GM19043 (cell line): ENCODE data around the gene CCDC186.

Source experiments
- ATAC-seq: cut with Tn5 transposase; IDR thresholded peaks from one replicate; pipeline ENCODE4 v1.9.1; 2021; ENCODE audit warnings: low read depth; ENCODE audit not compliant: unreplicated experiment

Gene CCDC186

DNA sequence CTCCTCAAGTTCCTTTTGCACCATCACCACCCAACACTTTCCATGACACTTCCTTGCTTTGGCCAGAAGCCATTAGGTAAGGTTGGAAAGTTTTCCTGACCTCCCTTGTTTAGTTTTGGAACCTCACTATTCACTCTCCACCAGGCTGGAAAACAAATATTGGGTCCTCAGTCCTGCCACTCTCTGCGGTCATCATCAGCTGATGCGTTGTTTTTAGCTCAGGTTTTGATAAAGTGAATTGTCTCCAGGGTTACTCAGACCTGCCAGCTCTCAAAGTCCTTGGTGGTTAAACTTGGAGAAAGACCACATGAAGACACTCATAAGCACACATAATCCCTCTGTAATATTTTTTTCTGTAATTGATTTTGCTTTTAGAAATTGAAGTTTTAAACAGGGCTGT is 55.5 kb downstream of the CCDC186 start:
- ATAC-seq, result no peak

DNA sequence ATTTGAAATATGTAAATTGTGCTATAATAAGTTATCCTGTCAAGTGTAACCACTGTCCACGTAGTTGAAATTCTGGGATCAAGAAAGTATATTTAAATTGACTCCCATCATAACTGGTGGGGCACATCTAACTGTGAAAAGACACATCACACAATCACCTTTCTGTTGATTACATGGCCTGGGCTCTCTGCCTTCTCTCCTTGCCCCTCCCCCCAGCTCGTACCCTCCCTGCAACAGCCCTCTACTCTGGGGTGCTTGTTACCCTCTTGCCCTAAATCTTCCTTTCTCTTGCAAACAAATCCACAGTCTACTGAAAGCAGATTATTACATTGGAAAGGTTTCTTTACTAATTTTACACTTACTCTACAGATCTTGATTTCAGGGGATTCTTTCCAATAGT is 56.3 kb downstream of the CCDC186 start:
- ATAC-seq, result no peak

GRCh38 chr10:114115661-114116445 is 58.1 kb downstream of the CCDC186 start:
- ATAC-seq, result no peak

DNA sequence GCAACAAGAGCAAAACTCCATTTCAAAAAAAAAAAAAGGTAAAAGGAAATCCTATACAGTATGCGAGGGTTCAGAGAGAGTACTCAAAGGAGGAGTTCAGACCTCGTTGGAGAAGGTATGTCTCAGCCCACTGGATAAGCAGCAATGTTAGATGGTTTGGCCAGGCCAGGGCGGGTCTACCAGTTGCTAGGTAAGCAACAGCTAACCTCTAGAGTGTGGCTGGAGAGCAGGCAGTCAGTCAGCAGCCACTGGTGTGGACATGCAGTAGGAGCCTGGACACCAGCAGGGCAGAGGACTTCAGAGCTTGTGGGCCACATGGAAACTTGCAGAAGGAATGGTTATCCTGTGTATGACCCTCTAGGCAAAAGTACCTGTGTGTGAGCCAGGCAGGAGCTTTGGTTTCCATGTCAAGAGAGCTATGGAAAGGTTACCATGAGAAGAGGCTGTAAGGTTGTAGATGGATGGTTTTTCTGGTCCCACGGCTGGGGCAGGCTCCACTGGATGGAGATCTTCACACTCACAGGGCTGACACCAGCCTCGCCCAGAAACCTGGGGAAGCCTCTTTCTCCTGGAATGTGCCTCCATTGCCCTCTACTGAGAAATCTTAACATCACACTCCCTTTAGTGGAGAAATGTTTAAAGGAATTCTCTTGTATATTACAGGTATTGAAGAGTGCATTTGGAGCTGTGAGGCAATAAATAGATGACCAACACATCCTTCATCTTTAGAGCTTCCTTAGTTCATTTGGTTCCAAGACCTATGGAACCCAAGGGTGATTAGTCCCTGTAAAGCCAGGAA is 63.6 kb downstream of the CCDC186 start:
- no peak for ATAC-seq

DNA sequence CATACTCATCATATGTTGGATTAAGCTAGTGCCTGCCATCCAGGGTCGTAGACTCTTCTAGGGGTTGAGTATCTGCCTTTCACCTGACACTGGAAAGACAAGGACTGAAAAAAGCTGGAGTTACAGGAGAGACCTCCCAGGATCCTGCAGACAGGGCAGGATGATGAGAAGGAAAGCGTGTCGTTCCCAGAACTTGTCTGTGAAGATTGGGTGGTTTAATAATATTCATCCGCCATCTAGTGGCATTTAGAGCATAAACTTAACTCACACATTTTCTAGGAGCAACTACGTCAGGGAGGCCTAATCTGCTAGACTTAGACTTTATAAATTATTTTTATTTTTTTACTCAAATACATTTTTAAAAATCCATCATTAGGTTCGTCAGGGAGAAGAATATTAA is 70.7 kb downstream of the CCDC186 start:
- ATAC-seq, result no peak

DNA sequence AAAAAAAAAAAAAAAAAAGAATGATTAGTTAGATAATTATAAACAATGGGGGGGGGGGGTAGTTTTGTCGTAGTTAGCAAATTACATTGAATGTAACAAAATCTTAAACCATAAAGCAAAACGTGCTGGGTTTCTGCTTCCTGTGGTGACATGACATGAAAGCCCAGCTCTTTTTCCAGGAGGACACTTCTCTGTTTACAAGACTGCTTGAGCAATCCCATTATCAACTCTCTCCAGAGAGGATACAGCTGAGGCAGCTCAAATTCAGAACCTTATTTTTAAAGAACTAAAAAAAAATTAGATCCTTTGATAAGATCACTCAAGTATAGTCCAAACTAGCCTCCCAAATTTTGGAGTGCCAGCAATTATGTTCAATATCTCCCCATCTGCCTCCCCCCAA is 71.7 kb downstream of the CCDC186 start:
- no peak for ATAC-seq

GRCh38 chr10:114100848-114101741 is 72.9 kb downstream of the CCDC186 start:
- no peak for ATAC-seq

DNA sequence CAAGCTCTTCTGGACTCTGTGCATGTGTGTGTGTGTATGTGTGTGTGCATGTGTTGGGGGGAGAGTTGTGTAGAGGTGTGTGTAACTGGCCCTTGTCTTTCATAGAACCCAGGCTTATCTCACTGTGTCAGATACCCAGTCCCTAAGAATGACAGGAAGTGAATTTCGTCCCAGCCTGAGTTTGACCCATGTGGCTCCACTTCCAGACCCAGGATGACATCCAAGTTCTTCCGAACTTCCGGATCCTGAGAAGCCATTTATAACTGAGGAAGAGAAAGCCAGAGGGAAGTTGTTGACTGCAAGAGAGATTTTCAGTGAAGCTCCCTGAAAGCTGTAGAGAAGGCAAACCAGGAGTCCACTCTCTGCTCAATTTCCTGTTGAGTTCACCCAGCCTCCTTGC is 77.1 kb downstream of the CCDC186 start:
- ATAC-seq, result no peak

DNA sequence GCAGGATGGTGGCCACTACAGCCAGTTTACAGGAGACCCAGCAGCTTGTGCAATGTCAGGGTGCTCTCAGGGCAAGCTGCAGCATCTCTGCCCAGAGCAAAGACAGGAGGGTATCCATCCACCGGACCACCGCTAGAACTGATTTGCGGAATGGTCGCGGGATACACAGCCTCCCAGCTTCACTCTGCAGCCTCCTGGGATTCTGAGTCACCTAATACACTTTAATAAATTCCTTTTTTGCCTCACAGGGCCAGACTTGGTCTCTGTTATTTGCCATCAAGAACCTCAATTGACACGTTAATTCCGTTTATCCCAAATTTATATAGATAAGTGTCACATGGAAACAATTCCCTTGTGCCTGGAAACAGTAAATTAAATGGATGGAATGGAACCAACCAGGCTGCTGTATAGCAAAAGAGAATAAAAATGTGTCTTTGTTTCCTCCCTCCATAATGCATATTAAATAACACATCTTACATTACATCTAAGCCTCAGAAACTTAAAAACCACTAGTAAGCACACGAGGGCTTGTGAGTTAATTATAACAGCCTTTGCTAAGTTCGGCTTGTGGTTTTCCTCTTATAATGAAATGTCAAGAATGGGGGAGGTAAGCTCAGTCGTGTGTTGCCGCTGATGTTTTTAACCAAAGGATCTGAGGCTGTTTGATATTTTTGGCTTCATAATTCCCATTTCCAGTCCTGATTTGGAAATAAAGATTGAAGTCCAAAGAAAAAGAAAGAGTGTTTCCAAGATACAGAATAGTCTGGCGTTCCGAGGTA is 78.3 kb downstream of the CCDC186 start:
- peak; percentile 44 for ATAC-seq

DNA sequence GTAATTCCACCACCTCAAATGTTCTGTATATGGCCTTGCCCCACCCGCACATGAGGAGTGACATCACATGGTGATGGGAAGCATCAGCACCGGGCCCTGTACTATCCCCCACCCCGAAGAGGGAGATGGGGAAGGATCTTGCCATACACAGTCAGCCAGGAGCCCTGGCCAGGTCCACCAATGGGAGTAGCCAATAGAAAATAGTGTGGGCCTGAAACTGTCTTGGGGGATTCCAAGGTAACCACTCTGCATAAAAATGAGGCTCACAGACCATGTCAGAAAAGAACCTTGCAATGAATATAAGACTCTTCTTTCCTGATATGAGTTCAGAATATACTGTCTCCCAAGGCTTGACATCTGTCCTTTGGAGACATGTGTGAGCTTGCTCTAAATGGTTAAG is 79.2 kb downstream of the CCDC186 start:
- ATAC-seq, result no peak

DNA sequence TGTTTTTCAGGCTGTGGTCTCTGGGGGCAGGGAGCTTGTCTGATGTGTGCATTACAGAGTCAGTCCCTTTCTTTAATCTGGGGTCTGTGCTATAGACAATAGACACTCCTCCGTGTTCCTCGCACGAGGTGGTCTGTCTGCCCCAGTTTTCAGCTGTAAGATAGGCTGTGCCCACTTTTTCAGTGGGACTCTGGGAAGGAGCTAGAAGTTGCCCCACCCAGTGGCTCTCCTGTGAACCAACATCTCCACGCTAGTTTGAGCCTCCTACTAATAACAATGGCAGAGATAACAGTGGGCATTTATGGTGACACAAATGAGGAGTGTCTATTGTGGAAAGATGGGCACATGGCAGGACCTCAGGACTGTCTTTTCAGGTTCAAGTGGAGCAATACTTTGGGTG is 86.3 kb downstream of the CCDC186 start:
- no peak for ATAC-seq

DNA sequence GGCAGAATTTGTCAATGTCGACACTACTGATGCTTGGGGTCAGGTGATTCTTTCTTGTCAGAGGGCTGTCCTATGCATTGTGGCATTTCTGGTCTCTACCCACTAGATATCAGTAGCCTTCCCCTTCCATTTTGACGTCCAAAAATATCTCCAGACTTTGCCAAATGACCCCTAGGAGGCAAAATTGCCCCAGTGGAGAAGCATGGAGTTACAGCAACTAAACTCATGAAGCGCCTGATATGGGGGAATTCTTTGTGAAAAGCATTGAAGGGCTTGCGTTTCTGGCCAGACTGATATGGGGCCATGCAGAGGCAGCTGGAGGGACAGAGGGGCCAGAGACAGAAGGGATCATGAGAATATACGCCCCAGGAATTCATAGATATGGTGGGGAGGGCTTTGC is 86.7 kb downstream of the CCDC186 start:
- ATAC-seq, result no peak

DNA sequence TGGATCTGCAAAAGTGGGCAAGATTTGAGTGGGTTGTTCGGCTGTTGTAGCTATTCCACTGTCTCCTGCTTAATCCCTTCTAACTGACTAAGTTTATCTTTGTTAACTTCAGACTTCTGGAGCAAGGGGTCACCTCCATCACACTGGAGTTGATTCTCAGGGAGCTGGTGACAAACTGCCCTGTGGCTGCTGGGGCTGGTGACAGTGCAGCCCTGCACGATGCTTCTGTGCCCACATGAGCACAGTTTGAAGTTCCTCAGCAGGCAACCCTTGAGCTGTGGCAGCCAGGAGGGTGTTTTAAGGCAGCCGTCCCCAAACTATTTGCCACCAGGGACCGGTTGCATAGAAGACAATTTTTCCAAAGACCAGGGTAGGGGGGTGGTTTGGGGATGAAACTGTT is 89.8 kb downstream of the CCDC186 start:
- ATAC-seq, result no peak

- ATAC-seq, result no peak
Observed at GRCh38 chr10:114083040-114083439, 91.0 kb downstream of the CCDC186 start.

- ATAC-seq, result no peak
Observed at GRCh38 chr10:114081911-114082583, 92.0 kb downstream of the CCDC186 start.

- no peak for ATAC-seq
Observed at GRCh38 chr10:114079421-114079820, 94.6 kb downstream of the CCDC186 start.

DNA sequence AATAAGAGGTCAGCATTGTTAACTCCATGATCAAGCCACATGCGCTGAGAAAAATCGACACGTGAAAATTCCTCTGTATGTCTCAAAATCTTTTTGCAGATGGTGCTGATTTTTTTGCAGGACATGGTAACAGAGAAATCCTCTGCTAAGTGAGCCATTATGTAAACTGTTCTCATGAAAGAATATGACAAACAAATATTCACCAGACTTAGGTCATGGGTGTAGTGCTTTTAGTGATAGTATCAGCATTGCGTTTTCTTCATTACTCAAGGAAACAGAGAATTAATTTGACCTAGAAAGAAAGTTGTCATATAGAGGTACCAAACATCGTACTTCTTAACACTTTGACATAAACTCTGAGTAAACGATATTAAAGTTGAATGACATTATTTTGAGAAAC is 95.7 kb downstream of the CCDC186 start:
- ATAC-seq, result no peak

DNA sequence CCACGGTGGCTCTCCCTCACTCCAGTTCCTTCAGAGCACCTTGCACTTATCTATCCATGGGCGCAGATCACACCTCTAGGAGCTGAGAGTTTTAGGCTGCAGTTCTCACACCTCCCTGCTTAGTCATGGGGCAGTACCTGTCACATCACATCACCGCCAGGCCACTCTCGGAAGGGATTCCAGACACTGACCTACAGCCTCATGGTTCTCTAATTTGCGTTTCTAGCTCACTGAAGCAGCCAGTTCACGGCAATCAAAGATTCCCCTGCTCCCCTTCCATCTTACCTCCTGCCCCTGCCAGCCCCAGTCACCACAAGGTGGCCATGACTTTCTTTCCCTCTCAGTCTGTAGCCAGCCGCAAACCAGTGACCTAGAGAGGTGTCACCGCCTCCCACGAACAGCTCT is 96.2 kb downstream of the CCDC186 start:
- no peak for ATAC-seq

DNA sequence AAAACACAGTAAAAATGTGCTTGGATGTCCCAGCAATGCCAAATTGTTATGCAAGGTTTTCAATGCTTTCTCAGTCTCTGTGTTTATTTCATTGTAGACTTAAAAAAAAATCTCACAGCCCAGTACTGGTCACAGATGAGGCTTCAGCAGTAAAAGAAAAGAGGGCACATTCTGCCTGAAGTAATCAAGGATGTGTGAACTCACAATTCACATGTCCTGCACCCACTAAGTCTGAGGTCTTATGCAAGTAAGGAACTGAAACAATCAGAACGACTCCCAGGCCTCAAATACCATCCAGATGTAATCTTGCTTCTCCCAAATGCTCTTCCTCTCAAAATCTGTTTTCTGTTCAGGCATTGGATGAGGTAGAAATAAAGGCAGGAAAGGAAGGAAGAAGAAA is 96.7 kb downstream of the CCDC186 start:
- ATAC-seq, result no peak

DNA sequence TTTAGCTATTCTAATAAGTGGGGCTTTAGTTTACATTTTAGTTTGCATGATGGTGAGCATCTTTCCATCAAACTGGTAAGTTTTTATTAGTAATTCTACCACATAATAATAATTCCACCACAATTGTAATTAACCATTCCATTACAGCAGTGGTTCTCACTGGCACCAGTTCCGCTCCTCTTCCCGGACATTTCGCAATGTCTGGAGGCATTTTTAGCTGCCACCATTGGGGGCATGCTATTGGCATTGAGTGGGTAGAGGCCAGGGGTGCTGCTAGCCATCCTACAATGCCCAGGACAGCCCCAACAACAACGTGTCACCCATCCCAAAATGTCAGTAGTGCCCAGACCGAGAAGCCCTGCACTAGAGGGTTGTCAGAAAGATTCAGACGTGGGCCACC is 98.9 kb downstream of the CCDC186 start:
- no peak for ATAC-seq
